DND-41 (cell line): ENCODE data around the gene MIEN1.
"Not testable (repeated sequence)": the region's sequence is repeated elsewhere in the genome, so short reads cannot be mapped to it uniquely, and the experiment has no call there.

ENCODE experiments used
- ATAC-seq: fragments of 200-7000 bp; cut with Tn5 transposase; 3 replicates; pipeline ENCODE4 v1.9.1; 2021; ENCODE audit warnings: low read depth; ENCODE audit not compliant: insufficient read depth
- DNase-seq: peaks from one replicate; pipeline ENCODE4 v3.0.0-alpha.2; 2020
- H2AFZ ChIP-seq: 2 replicates; pipeline ENCODE4 v1.6.0; 2012; ENCODE audit warnings: low read depth, low read length
- H3K27ac ChIP-seq: 2 replicates; pipeline ENCODE4 v1.5.1; 2012; ENCODE audit warnings: low read length, inconsistent platforms
- H3K27me3 ChIP-seq: fragments of 200-600 bp; sonication (generic); 2 replicates; pipeline ENCODE4 v1.6.0; 2012; ENCODE audit warnings: low read length, mild to moderate bottlenecking, inconsistent platforms; ENCODE audit not compliant: insufficient read depth, poor library complexity
- H3K36me3 ChIP-seq: 2 replicates; pipeline ENCODE4 v1.5.1; 2012; ENCODE audit warnings: low read length, inconsistent platforms; ENCODE audit not compliant: insufficient read depth
- H3K4me1 ChIP-seq: 2 replicates; pipeline ENCODE4 v1.5.1; 2012; ENCODE audit warnings: mild to moderate bottlenecking, low read length; ENCODE audit not compliant: insufficient read depth
- H3K4me2 ChIP-seq: 2 replicates; pipeline ENCODE4 v1.6.0; 2012; ENCODE audit warnings: mild to moderate bottlenecking, moderate library complexity, low read length, inconsistent platforms; ENCODE audit not compliant: insufficient read depth
- H3K4me3 ChIP-seq, 2 experiments: fragments of 200-600 bp in 1 of 2; shearing (Covaris generic) in 1 of 2; 2 replicates each; pipeline ENCODE4 v1.5.1; 2012 to 2016; ENCODE audit warnings: inconsistent platforms in 2 of 2, low read length in 2 of 2, mild to moderate bottlenecking in 2 of 2, low read depth in 1 of 2, moderate library complexity in 1 of 2
- H3K79me2 ChIP-seq: 2 replicates; pipeline ENCODE4 v1.6.0; 2012; ENCODE audit warnings: low read length, inconsistent platforms; ENCODE audit not compliant: insufficient read depth
- H3K9ac ChIP-seq: 2 replicates; pipeline ENCODE4 v1.6.0; 2012; ENCODE audit warnings: low read depth, mild to moderate bottlenecking, inconsistent platforms, low read length, moderate library complexity
- H3K9me3 ChIP-seq: 2 replicates; pipeline ENCODE4 v1.5.1; 2012; ENCODE audit warnings: low read length, moderate library complexity, mild to moderate bottlenecking, inconsistent platforms; ENCODE audit not compliant: insufficient read depth, severe bottlenecking
- H4K20me1 ChIP-seq: 2 replicates; pipeline ENCODE4 v1.6.0; 2012; ENCODE audit warnings: low read length; ENCODE audit not compliant: insufficient read depth
- CTCF ChIP-seq: IDR thresholded peaks from 2 replicates; pipeline ENCODE4 v1.5.1; 2012; ENCODE audit warnings: borderline replicate concordance, low read length, moderate library complexity, mild to moderate bottlenecking; ENCODE audit not compliant: poor library complexity, severe bottlenecking; ENCODE audit errors: extremely low read depth
- EZH2 ChIP-seq: IDR thresholded peaks from 3 replicates; pipeline ENCODE4 v1.6.1; 2012; ENCODE audit warnings: borderline replicate concordance, low read depth, mild to moderate bottlenecking, moderate library complexity, low read length, inconsistent platforms; ENCODE audit not compliant: severe bottlenecking

Gene MIEN1

DNA sequence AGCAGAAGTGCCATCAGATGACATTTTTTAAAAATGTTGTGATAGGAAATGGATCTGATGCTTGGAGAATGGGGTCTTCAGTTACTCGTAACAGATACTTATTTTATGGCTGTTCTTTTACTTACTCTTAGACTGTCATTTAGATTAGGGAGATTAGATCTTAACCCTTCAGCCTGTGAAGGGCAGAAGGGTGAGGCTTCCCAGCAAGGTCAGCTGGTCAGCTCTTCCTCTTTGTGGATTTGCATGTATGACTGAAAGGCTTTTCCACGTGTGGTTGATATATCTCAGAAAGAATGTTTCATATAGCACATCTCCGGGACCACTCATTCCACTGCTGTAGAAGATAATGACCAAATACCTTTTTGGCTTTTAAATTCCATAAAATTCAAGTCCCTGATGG is 34.8 kb upstream of the MIEN1 start:
- H3K9me3 ChIP-seq = no peaks in the 10 kb centered on the region
- H3K79me2 ChIP-seq = no peaks in the 10 kb centered on the region
- DNase-seq (no peak), ATAC-seq (no peak)
- no peaks in the 10 kb centered on the region for H3K36me3 ChIP-seq
- no peaks in the 10 kb centered on the region for H4K20me1 ChIP-seq
- no peak for TF ChIP-seq EZH2
- TF ChIP-seq CTCF = no peak
- H3K4me3 ChIP-seq = no peak overlapping the region
- H3K4me1 ChIP-seq = peaks cover 14% of the 10 kb centered on the region
- H3K27ac ChIP-seq = no peak overlapping the region
- H3K27me3 ChIP-seq = no peaks in the 10 kb centered on the region
- H2AFZ ChIP-seq = no peak overlapping the region
- H3K9ac ChIP-seq = no peak overlapping the region
- no peak overlapping the region for H3K4me2 ChIP-seq

DNA sequence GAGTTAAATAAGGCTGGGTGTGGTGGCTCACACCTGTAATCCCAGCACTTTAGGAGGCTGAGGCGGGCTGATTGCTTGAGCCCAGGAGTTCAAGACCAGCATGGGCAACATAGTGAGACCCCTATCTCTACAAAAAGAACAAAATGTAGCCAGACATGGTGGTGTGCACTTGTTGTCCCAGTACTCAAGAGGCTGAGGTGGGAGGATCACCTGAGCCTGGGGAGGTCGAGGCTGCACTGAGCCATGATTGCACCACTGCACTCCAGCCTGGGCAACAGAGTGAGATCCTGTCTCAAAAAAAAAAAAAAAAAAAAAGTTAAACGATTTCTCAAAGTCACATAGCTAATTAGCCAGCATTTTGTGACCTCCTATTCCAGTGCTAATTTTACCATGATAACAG is 33.8 kb upstream of the MIEN1 start:
- H3K4me1 ChIP-seq, DNase-seq, H3K79me2 ChIP-seq, H3K36me3 ChIP-seq, H2AFZ ChIP-seq, H3K9ac ChIP-seq, H3K27me3 ChIP-seq, H4K20me1 ChIP-seq, H3K27ac ChIP-seq, ATAC-seq, H3K4me2 ChIP-seq, H3K9me3 ChIP-seq, H3K4me3 ChIP-seq: not testable (repeated sequence)

- no peak overlapping the region for H3K4me3 ChIP-seq
- peaks cover 11% of the 10 kb centered on the region for H3K4me1 ChIP-seq
- TF ChIP-seq CTCF = no peak
- no peak for TF ChIP-seq EZH2
- H4K20me1 ChIP-seq = no peaks in the 10 kb centered on the region
- H3K9ac ChIP-seq = no peak overlapping the region
- no peak overlapping the region for H3K4me2 ChIP-seq
- no peak overlapping the region for H2AFZ ChIP-seq
- no peak overlapping the region for H3K27ac ChIP-seq
- no peak for DNase-seq
- H3K9me3 ChIP-seq = no peaks in the 10 kb centered on the region
- no peaks in the 10 kb centered on the region for H3K36me3 ChIP-seq
- no peaks in the 10 kb centered on the region for H3K79me2 ChIP-seq
- no peak for ATAC-seq
- H3K27me3 ChIP-seq = no peaks in the 10 kb centered on the region
These were observed 32.9 kb upstream of the MIEN1 start for GRCh38 chr17:39763051-39763820.

GRCh38 chr17:39761861-39762496 is 31.6 kb upstream of the MIEN1 start:
- H3K4me1 ChIP-seq = peaks cover 24% of the 10 kb centered on the region
- H3K36me3 ChIP-seq = no peaks in the 10 kb centered on the region

More at GRCh38 chr17:39761861-39762496, 31.6 kb upstream of the MIEN1 start:
- no peak overlapping the region for H3K27ac ChIP-seq
- H3K4me2 ChIP-seq = no peak overlapping the region
- ATAC-seq (no peak), DNase-seq (no peak)
- no peak overlapping the region for H2AFZ ChIP-seq
- H3K4me3 ChIP-seq = no peak overlapping the region
- no peaks in the 10 kb centered on the region for H4K20me1 ChIP-seq
- no peaks in the 10 kb centered on the region for H3K79me2 ChIP-seq
- H3K27me3 ChIP-seq = no peaks in the 10 kb centered on the region
- TF ChIP-seq CTCF (no peak), EZH2 (no peak)
- no peak overlapping the region for H3K9ac ChIP-seq
- no peaks in the 10 kb centered on the region for H3K9me3 ChIP-seq
